Measurements from ENCODE around the gene CCNT2. TPM values are rescaled to one million over a fixed set of nuclear protein-coding genes. Genes with fewer than 3 reads are reported as not detected.
A peak's percentile ranks its signal among the peaks of the same experiment; 100 is the strongest.

Gene CCNT2
- total and polyA plus RNA-seq, 4 donors, result 6.0 to 33.0 (median 14.9) TPM

DNA sequence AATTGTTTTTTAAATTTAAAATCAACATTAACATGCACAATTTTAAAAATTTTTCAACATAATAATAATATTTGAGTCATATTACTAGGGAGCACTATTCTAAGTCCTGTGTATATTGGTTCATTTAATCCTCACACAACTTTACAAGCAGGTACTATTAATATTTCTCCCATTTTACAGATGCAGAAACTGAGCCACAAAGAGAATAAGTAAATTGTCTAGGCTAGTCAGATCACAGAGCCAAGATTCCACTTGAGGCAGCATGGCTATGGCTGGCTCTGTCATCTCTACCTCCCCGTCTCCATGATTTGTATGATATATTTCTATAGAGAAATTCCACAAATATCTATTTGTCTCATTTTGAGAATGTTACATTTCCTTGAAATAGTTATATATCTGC, 15.1 kb downstream of the CCNT2 start:
- peaks cover 10 to 55% (median 44%) of the 10 kb centered on the region in 4 donors for H3K4me1 ChIP-seq (ENCODE audit: control insufficient read depth in 4 of 4, insufficient read depth in 4 of 4, low read length in 3 of 4)
- TF ChIP-seq NR2F2 (IDR thresholded peaks at IDR 0.05) (no peak), GABPA (IDR thresholded peaks at IDR 0.05 in 1 of 2, conservative IDR thresholded peaks at IDR 0.05 in 1 of 2) (no peak), FOXA2 (IDR thresholded peaks at IDR 0.05) (no peak), JUND (IDR thresholded peaks at IDR 0.05) (no peak), HNF4A (conservative IDR thresholded peaks at IDR 0.05) (no peak), YY1 (IDR thresholded peaks at IDR 0.05) (no peak), ZBTB33 (IDR thresholded peaks at IDR 0.05) (no peak), EGR1 (IDR thresholded peaks at IDR 0.05; ENCODE audit: low read depth in 2 of 2) (no peak), RAD21 (IDR thresholded peaks at IDR 0.05) (no peak), MAX (IDR thresholded peaks at IDR 0.05) (no peak), TAF1 (conservative IDR thresholded peaks at IDR 0.05) (no peak), SP1 (IDR thresholded peaks at IDR 0.05) (no peak), RXRA (IDR thresholded peaks at IDR 0.05) (no peak), FOXA1 (IDR thresholded peaks at IDR 0.05) (no peak)
- TF ChIP-seq, protein P1, sequence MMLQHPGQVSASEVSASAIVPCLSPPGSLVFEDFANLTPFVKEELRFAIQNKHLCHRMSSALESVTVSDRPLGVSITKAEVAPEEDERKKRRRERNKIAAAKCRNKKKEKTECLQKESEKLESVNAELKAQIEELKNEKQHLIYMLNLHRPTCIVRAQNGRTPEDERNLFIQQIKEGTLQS (IDR thresholded peaks at IDR 0.05), result no peak
- TF ChIP-seq, protein P2, sequence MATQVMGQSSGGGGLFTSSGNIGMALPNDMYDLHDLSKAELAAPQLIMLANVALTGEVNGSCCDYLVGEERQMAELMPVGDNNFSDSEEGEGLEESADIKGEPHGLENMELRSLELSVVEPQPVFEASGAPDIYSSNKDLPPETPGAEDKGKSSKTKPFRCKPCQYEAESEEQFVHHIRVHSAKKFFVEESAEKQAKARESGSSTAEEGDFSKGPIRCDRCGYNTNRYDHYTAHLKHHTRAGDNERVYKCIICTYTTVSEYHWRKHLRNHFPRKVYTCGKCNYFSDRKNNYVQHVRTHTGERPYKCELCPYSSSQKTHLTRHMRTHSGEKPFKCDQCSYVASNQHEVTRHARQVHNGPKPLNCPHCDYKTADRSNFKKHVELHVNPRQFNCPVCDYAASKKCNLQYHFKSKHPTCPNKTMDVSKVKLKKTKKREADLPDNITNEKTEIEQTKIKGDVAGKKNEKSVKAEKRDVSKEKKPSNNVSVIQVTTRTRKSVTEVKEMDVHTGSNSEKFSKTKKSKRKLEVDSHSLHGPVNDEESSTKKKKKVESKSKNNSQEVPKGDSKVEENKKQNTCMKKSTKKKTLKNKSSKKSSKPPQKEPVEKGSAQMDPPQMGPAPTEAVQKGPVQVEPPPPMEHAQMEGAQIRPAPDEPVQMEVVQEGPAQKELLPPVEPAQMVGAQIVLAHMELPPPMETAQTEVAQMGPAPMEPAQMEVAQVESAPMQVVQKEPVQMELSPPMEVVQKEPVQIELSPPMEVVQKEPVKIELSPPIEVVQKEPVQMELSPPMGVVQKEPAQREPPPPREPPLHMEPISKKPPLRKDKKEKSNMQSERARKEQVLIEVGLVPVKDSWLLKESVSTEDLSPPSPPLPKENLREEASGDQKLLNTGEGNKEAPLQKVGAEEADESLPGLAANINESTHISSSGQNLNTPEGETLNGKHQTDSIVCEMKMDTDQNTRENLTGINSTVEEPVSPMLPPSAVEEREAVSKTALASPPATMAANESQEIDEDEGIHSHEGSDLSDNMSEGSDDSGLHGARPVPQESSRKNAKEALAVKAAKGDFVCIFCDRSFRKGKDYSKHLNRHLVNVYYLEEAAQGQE (IDR thresholded peaks at IDR 0.05), result no peak
- 57% methylated on average over 1 of the region's 1 CpG for WGBS
- H3K9me3 ChIP-seq (ENCODE audit: control insufficient read depth in 4 of 4, low read length in 3 of 4), result no peaks in the 10 kb centered on the region
- peak overlapping the region in 1 of 3 donors; percentile 20 for H3K4me3 ChIP-seq (ENCODE audit: low read depth in 1 of 3, low read length in 3 of 3)
- no peak for DNase-seq (ENCODE audit: low spot score)
- H3K9ac ChIP-seq (ENCODE audit: low read depth in 1 of 2, low read length in 2 of 2), result no peak overlapping the region
- H3K27ac ChIP-seq (ENCODE audit: low read depth in 1 of 2, low read length in 2 of 2), result peak overlapping the region; percentile 71 to 77
- H3K27me3 ChIP-seq (ENCODE audit: control insufficient read depth in 4 of 4, insufficient read depth in 4 of 4, low read length in 3 of 4), result no peaks in the 10 kb centered on the region
- H3K36me3 ChIP-seq (ENCODE audit: control insufficient read depth in 4 of 4, insufficient read depth in 3 of 4, low read depth in 1 of 4, low read length in 3 of 4), result peaks cover 0 to 5% (median 2%) of the 10 kb centered on the region in 4 donors

GRCh38 chr2:134934150-134934549, 15.5 kb downstream of the CCNT2 start:
- Histone ChIP-seq H3K4me1 (ENCODE audit: control insufficient read depth in 4 of 4, insufficient read depth in 4 of 4, low read length in 3 of 4) (peaks cover 10 to 55% (median 44%) of the 10 kb centered on the region in 4 donors), H3K36me3 (ENCODE audit: control insufficient read depth in 4 of 4, insufficient read depth in 3 of 4, low read depth in 1 of 4, low read length in 3 of 4) (peaks cover under 1 to 9% (median 5%) of the 10 kb centered on the region in 4 donors), H3K4me3 (ENCODE audit: low read depth in 1 of 3, low read length in 3 of 3) (no peak overlapping the region), H3K9me3 (ENCODE audit: control insufficient read depth in 4 of 4, low read length in 3 of 4) (no peaks in the 10 kb centered on the region), H3K27ac (ENCODE audit: low read depth in 1 of 2, low read length in 2 of 2) (peak overlapping the region; percentile 71 to 77), H3K9ac (ENCODE audit: low read depth in 1 of 2, low read length in 2 of 2) (no peak overlapping the region), H3K27me3 (ENCODE audit: control insufficient read depth in 4 of 4, insufficient read depth in 4 of 4, low read length in 3 of 4) (no peaks in the 10 kb centered on the region)
- no peak for DNase-seq (ENCODE audit: low spot score)
- WGBS, result 18% methylated on average over 2 of the region's 2 CpGs
- TF ChIP-seq RAD21 (IDR thresholded peaks at IDR 0.05) (no peak), FOXA2 (IDR thresholded peaks at IDR 0.05) (no peak), RXRA (IDR thresholded peaks at IDR 0.05) (peak; percentile 16 to 27), FOXA1 (IDR thresholded peaks at IDR 0.05) (no peak), GABPA (IDR thresholded peaks at IDR 0.05 in 1 of 2, conservative IDR thresholded peaks at IDR 0.05 in 1 of 2) (no peak), ZBTB33 (IDR thresholded peaks at IDR 0.05) (no peak), SP1 (IDR thresholded peaks at IDR 0.05) (no peak), YY1 (IDR thresholded peaks at IDR 0.05) (no peak), HNF4A (conservative IDR thresholded peaks at IDR 0.05) (peak in 1 of 2 donors; percentile 33), MAX (IDR thresholded peaks at IDR 0.05) (peak; percentile 17)
- TF ChIP-seq, protein P2 (IDR thresholded peaks at IDR 0.05), result no peak
- TF ChIP-seq, protein P3, sequence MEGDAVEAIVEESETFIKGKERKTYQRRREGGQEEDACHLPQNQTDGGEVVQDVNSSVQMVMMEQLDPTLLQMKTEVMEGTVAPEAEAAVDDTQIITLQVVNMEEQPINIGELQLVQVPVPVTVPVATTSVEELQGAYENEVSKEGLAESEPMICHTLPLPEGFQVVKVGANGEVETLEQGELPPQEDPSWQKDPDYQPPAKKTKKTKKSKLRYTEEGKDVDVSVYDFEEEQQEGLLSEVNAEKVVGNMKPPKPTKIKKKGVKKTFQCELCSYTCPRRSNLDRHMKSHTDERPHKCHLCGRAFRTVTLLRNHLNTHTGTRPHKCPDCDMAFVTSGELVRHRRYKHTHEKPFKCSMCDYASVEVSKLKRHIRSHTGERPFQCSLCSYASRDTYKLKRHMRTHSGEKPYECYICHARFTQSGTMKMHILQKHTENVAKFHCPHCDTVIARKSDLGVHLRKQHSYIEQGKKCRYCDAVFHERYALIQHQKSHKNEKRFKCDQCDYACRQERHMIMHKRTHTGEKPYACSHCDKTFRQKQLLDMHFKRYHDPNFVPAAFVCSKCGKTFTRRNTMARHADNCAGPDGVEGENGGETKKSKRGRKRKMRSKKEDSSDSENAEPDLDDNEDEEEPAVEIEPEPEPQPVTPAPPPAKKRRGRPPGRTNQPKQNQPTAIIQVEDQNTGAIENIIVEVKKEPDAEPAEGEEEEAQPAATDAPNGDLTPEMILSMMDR (IDR thresholded peaks at IDR 0.05; ENCODE audit: low read depth, low read length, missing input control), result no peak

Data from liver (tissue), 9 donors.